Measurements from ENCODE around the gene ALG14.
"Not testable (repeated sequence)": the region's sequence is repeated elsewhere in the genome, so short reads cannot be mapped to it uniquely, and the experiment has no call there.

GRCh38 chr1:95091290-95091689, 18.5 kb upstream of the ALG14 start:
- not testable (repeated sequence) for TF ChIP-seq POLR2AphosphoS5 (IDR thresholded peaks at IDR 0.05; ENCODE audit: low read depth, low read length); POLR2A (IDR thresholded peaks at IDR 0.05; ENCODE audit: low read depth, low read length); TAF1 (IDR thresholded peaks at IDR 0.05; ENCODE audit: borderline replicate concordance, low read depth, low read length)
